B cell (primary cell): ENCODE measurements around the gene MPPED2. TPM values are rescaled to one million over a fixed set of nuclear protein-coding genes. Genes with fewer than 3 reads are reported as not detected.

Source experiments
- ATAC-seq: fragments of 200-7000 bp; cut with Tn5 transposase; one replicate; pipeline ENCODE4 v1.10.0; 2021; ENCODE audit warnings: low read depth, mild to moderate bottlenecking, moderate number of reproducible peaks, moderate library complexity
- CTCF ChIA-PET: fragments of 350-600 bp; sonication (Branson Sonifier 250); formaldehyde crosslinking; loops from one replicate; lab custom pipeline; 2021; ENCODE audit warnings: antibody characterized with exemption, inconsistent platforms; lab: Charles Lee
- POLR2A ChIA-PET: fragments of 350-600 bp; sonication (Branson Sonifier 250); formaldehyde crosslinking; loops from one replicate; lab custom pipeline; 2021; ENCODE audit warnings: antibody characterized with exemption; lab: Charles Lee
- DNase-seq: peaks from one replicate; pipeline ENCODE4 v3.0.0; 2013
- H2AFZ ChIP-seq: 2 replicates; pipeline ENCODE4 v1.6.1; 2012; ENCODE audit warnings: mild to moderate bottlenecking, low read depth, low read length; ENCODE audit not compliant: insufficient read depth, poor library complexity, severe bottlenecking
- H3K27ac ChIP-seq, 2 donors: 1 replicate in 1 of 2; 2 replicates in 1 of 2; pipeline ENCODE4 v1.5.1; 2012 to 2013; ENCODE audit warnings: low read length in 2 of 2, mild to moderate bottlenecking in 2 of 2, moderate library complexity in 1 of 2
- H3K27me3 ChIP-seq, 4 experiments: fragments of 200-600 bp in 1 of 4; sonication (generic) in 1 of 4; replicated peaks in 1 of 4; 1 replicate in 2 of 4; 2 replicates in 2 of 4; pipeline versions ENCODE4 v1.6.1 to v1.7.0; 2013 to 2016; ENCODE audit warnings: low read length in 3 of 4, mild to moderate bottlenecking in 2 of 4, mixed read lengths in 1 of 4, moderate library complexity in 1 of 4; ENCODE audit not compliant: insufficient read depth in 4 of 4, control insufficient read depth in 3 of 4; ENCODE audit errors: control extremely low read depth in 1 of 4
- H3K36me3 ChIP-seq, 2 experiments: replicated peaks in 1 of 2; 1 replicate in 1 of 2; 2 replicates in 1 of 2; pipeline versions ENCODE4 v1.6.1 to v1.7.1; 2013; ENCODE audit warnings: low read length in 1 of 2; ENCODE audit not compliant: insufficient read depth in 2 of 2, control insufficient read depth in 1 of 2; ENCODE audit errors: control extremely low read depth in 1 of 2, extremely low read depth in 1 of 2
- H3K4me1 ChIP-seq, 2 donors: fragments of 200-600 bp in 1 of 2; sonication (generic) in 1 of 2; 1 replicate in 1 of 2; 2 replicates in 1 of 2; pipeline versions ENCODE4 v1.5.1 to v1.6.1; 2013 to 2017; ENCODE audit warnings: low read length in 2 of 2; ENCODE audit not compliant: control insufficient read depth in 2 of 2, insufficient read depth in 2 of 2
- H3K4me2 ChIP-seq: replicated peaks from 2 replicates; pipeline ENCODE3; 2012; ENCODE audit warnings: mild to moderate bottlenecking, low read depth, low read length; ENCODE audit not compliant: poor library complexity, severe bottlenecking
- H3K4me3 ChIP-seq, 5 experiments: fragments of 200-600 bp in 1 of 5; sonication (generic) in 1 of 5; 1 replicate in 3 of 5; 2 replicates in 2 of 5; pipeline versions ENCODE4 v1.5.1 to v1.7.0; 2011 to 2016; ENCODE audit warnings: low read length in 4 of 5, mild to moderate bottlenecking in 4 of 5, low read depth in 2 of 5, control low read depth in 1 of 5, moderate library complexity in 1 of 5; ENCODE audit not compliant: insufficient read depth in 1 of 5; ENCODE audit errors: control extremely low read depth in 1 of 5, extremely low read depth in 1 of 5
- H3K79me2 ChIP-seq: fragments of 200-600 bp; sonication (generic); one replicate; pipeline ENCODE4 v1.6.0; 2016; ENCODE audit warnings: low read length; ENCODE audit not compliant: control insufficient read depth, insufficient read depth
- H3K9ac ChIP-seq: fragments of 200-600 bp; sonication (generic); 2 replicates; pipeline ENCODE4 v1.6.1; 2017; ENCODE audit warnings: mild to moderate bottlenecking, low read length, moderate library complexity
- H3K9me3 ChIP-seq, 3 donors: one replicate each; pipeline versions ENCODE4 v1.6.1 to v1.7.1; 2013; ENCODE audit warnings: low read length in 2 of 3; ENCODE audit not compliant: control insufficient read depth in 2 of 3, insufficient read depth in 1 of 3; ENCODE audit errors: control extremely low read depth in 1 of 3
- H4K20me1 ChIP-seq: 2 replicates; pipeline ENCODE4 v1.6.0; 2012; ENCODE audit warnings: mild to moderate bottlenecking, low read length; ENCODE audit not compliant: insufficient read depth, control insufficient read depth, poor library complexity, severe bottlenecking
- H3K27ac Mint-ChIP-seq: one replicate; pipeline ENCODE4 v1.8.0; 2021; ENCODE audit warnings: mixed read lengths
- H3K27me3 Mint-ChIP-seq: one replicate; pipeline ENCODE4 v1.8.0; 2021; ENCODE audit warnings: mixed read lengths
- H3K4me1 Mint-ChIP-seq: one replicate; pipeline ENCODE4 v1.8.0; 2021; ENCODE audit warnings: mixed read lengths
- H3K4me3 Mint-ChIP-seq: one replicate; pipeline ENCODE4 v1.8.0; 2021; ENCODE audit warnings: mixed read lengths
- H3K9me3 Mint-ChIP-seq: one replicate; pipeline ENCODE4 v1.8.0; 2022; ENCODE audit warnings: mixed read lengths; ENCODE audit not compliant: insufficient read depth
- EZH2 ChIP-seq: IDR thresholded peaks from 2 replicates; pipeline ENCODE4 v1.6.1; 2012; ENCODE audit warnings: borderline replicate concordance, low read depth, mild to moderate bottlenecking, moderate library complexity, low read length; ENCODE audit not compliant: insufficient read depth, poor library complexity, severe bottlenecking
- WGBS: methylation state at CpG from one replicate; pipeline ENCODE4 v1.1.5; 2013; ENCODE audit warnings: missing lambda C conversion rate; ENCODE audit not compliant: insufficient coverage; 5-methylcytosine and 5-hydroxymethylcytosine counted together
- intact Hi-C: fragments of 100-400 bp; cut with micrococcal nuclease; formaldehyde crosslinking; loops from one replicate; pipeline ENCODE4 v1.10.0; 2022
- polyA plus RNA-seq: library from polyadenylated mRNA; depleted of rRNA; stranded (reverse); fragments of >200 nt; gene quantifications from 2 replicates; pipeline ENCODE4 v1.2.3, GENCODE V29; 2012
- total RNA-seq, 2 donors: library from RNA; stranded (reverse); fragments of 120-200 nt in 1 of 2; gene quantifications; 1 replicate in 1 of 2; 2 replicates in 1 of 2; pipeline versions ENCODE4 v1.2.3 to v1.2.4, GENCODE V29; 2013 to 2022
- TF ChIP-seq, protein P1 (sequence below): fragments of 200-600 bp; IDR thresholded peaks from one replicate; pipeline ENCODE4 v1.8.0; 2022; ENCODE audit warnings: antibody characterized with exemption, mild to moderate bottlenecking

MPPED2 gene
- total and polyA plus RNA-seq, 2 donors (not counting 1 experiment from before 2014, with no cell fraction given): 0.70 to 1.1 TPM

DNA sequence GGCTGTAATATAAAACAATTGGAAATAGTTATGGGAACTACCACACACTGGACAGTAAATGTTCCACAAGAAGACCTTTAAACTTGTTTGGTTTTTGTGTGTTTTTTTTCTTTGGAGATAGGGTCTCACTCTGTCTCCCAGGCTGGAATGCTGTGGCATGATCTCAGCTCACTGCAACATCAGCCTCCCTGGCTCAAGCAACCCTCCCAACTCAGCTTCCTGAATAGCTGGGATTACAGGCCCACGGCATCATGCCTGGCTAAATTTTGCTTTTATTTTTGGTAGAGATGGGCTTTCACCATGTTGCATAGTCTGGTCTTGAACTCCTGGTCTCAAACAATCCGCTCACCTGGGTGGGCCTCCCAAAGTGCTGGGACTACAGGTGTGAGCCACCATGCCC, 121.0 kb downstream of the MPPED2 start:
- H4K20me1 ChIP-seq: no peaks in the 10 kb centered on the region
- no peak for TF ChIP-seq EZH2
- TF ChIP-seq, protein P1, sequence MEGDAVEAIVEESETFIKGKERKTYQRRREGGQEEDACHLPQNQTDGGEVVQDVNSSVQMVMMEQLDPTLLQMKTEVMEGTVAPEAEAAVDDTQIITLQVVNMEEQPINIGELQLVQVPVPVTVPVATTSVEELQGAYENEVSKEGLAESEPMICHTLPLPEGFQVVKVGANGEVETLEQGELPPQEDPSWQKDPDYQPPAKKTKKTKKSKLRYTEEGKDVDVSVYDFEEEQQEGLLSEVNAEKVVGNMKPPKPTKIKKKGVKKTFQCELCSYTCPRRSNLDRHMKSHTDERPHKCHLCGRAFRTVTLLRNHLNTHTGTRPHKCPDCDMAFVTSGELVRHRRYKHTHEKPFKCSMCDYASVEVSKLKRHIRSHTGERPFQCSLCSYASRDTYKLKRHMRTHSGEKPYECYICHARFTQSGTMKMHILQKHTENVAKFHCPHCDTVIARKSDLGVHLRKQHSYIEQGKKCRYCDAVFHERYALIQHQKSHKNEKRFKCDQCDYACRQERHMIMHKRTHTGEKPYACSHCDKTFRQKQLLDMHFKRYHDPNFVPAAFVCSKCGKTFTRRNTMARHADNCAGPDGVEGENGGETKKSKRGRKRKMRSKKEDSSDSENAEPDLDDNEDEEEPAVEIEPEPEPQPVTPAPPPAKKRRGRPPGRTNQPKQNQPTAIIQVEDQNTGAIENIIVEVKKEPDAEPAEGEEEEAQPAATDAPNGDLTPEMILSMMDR: no peak
- DNase-seq (no peak), ATAC-seq (no peak)
- Mint-ChIP-seq H3K27ac (no peak overlapping the region), H3K9me3 (no peaks in the 10 kb centered on the region), H3K27me3 (no peaks in the 10 kb centered on the region), H3K4me1 (no peaks in the 10 kb centered on the region), H3K4me3 (no peak overlapping the region)
- no peak overlapping the region for H2AFZ ChIP-seq
- no peaks in the 10 kb centered on the region for H3K79me2 ChIP-seq
- no peaks in the 10 kb centered on the region for H3K4me1 ChIP-seq
- intact Hi-C loops: no loop called here
- no peak overlapping the region for H3K9ac ChIP-seq
- H3K27ac ChIP-seq: no peak overlapping the region
- WGBS: no CpG with 5 or more reads among the region's 2 CpGs
- no peak overlapping the region for H3K4me2 ChIP-seq
- no peaks in the 10 kb centered on the region for H3K27me3 ChIP-seq
- H3K4me3 ChIP-seq: no peak overlapping the region
- no peaks in the 10 kb centered on the region for H3K9me3 ChIP-seq
- H3K36me3 ChIP-seq: no peaks in the 10 kb centered on the region
- CTCF ChIA-PET: no interaction called here
- POLR2A ChIA-PET: no interaction called here

- Histone ChIP-seq H3K27me3 (no peaks in the 10 kb centered on the region), H3K4me1 (no peaks in the 10 kb centered on the region), H3K9me3 (no peaks in the 10 kb centered on the region), H3K36me3 (no peaks in the 10 kb centered on the region), H3K4me3 (no peak overlapping the region), H3K79me2 (no peaks in the 10 kb centered on the region), H2AFZ (no peak overlapping the region), H3K4me2 (no peak overlapping the region), H4K20me1 (no peaks in the 10 kb centered on the region), H3K9ac (no peak overlapping the region), H3K27ac (no peak overlapping the region)
- intact Hi-C loops: no loop called here
- ATAC-seq (no peak), DNase-seq (no peak)
- Mint-ChIP-seq H3K4me1 (no peaks in the 10 kb centered on the region), H3K27ac (no peak overlapping the region), H3K27me3 (no peaks in the 10 kb centered on the region), H3K9me3 (no peaks in the 10 kb centered on the region), H3K4me3 (no peak overlapping the region)
- ChIA-PET POLR2A (no interaction called here), CTCF (no interaction called here)
- WGBS: no CpG with 5 or more reads among the region's 2 CpGs
- TF ChIP-seq, protein P1: no peak
- no peak for TF ChIP-seq EZH2
Measured at GRCh38 chr11:30463266-30463665, 122.9 kb downstream of the MPPED2 start.
